ENCODE data around the gene KATNAL1. TPM values are rescaled to one million over a fixed set of nuclear protein-coding genes. Genes with fewer than 3 reads are reported as not detected.

Gene KATNAL1
- polyA plus RNA-seq, 3 donors: 0.49 to 1.2 (median 1.0) TPM

DNA sequence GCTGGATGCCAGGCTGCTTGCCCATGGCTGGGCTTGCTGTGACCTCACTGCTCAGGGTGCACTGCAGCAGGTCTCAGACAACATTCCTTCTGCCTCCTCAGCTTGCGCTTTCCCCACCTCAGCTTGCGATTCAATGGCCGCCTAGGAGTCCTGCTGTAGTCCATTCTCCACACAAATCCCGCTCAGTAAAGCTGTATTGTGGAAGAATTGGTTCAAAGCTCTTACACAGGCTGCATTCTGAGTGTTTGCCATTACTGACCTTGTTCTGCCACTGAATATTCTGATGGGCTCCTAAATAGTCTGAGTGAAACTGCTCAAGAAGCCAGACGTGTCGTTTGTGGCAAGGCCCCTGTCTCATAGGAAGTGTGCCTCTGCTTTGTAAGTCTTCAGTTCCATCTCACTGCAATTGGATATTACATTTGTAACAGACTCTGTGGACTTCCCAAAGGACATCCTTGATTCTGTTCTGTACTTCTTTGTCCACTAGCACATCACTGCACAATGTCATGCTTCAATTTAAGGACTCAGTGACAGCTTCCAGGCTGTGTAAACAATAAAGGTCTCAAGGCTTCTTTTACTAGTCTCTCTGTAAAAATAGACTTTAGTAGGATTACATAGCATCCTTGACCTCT lies 49.8 kb downstream of the KATNAL1 start:
- intact Hi-C loops (cut with micrococcal nuclease): no loop called here
- DNase-seq: no peak
- no peaks in the 10 kb centered on the region for H3K27me3 Mint-ChIP-seq (ENCODE audit: low read depth in 3 of 3)
- Histone ChIP-seq H3K4me1 (ENCODE audit: control insufficient read depth in 1 of 2, insufficient read depth in 2 of 2, low read length in 2 of 2) (no peaks in the 10 kb centered on the region), H3K79me2 (ENCODE audit: insufficient read depth, low read length) (no peaks in the 10 kb centered on the region), H3K27me3 (ENCODE audit: control insufficient read depth in 2 of 2, insufficient read depth in 2 of 2, low read length in 2 of 2) (no peaks in the 10 kb centered on the region), H2AFZ (ENCODE audit: insufficient read depth, low read depth, low read length, poor library complexity, severe bottlenecking) (no peak overlapping the region), H3K36me3 (replicated peaks in 1 of 2; ENCODE audit: control insufficient read depth in 1 of 2, insufficient read depth in 2 of 2, low read length in 2 of 2) (no peaks in the 10 kb centered on the region), H3K27ac (ENCODE audit: low read depth in 1 of 2, low read length in 2 of 2) (no peak overlapping the region), H3K9me3 (replicated peaks in 1 of 2; ENCODE audit: control insufficient read depth in 1 of 2, insufficient read depth in 1 of 2, low read length in 2 of 2) (no peaks in the 10 kb centered on the region), H3K9ac (ENCODE audit: insufficient read depth, low read length, poor library complexity, severe bottlenecking) (no peak overlapping the region), H4K20me1 (ENCODE audit: insufficient read depth, low read length) (no peaks in the 10 kb centered on the region), H3K4me2 (replicated peaks; ENCODE audit: extremely low read depth, low read length, poor library complexity, severe bottlenecking) (no peak overlapping the region), H3K4me3 (replicated peaks in 1 of 3; ENCODE audit: low read depth in 2 of 3, low read length in 3 of 3) (no peak overlapping the region)
- peak overlapping the region in 2 of 7 donors; percentile 2 to 61 for H3K27ac Mint-ChIP-seq
- H3K36me3 Mint-ChIP-seq: peaks cover 5 to 8% of the 10 kb centered on the region in 2 donors
- H3K4me3 Mint-ChIP-seq: no peak overlapping the region
- TF ChIP-seq, protein P1, sequence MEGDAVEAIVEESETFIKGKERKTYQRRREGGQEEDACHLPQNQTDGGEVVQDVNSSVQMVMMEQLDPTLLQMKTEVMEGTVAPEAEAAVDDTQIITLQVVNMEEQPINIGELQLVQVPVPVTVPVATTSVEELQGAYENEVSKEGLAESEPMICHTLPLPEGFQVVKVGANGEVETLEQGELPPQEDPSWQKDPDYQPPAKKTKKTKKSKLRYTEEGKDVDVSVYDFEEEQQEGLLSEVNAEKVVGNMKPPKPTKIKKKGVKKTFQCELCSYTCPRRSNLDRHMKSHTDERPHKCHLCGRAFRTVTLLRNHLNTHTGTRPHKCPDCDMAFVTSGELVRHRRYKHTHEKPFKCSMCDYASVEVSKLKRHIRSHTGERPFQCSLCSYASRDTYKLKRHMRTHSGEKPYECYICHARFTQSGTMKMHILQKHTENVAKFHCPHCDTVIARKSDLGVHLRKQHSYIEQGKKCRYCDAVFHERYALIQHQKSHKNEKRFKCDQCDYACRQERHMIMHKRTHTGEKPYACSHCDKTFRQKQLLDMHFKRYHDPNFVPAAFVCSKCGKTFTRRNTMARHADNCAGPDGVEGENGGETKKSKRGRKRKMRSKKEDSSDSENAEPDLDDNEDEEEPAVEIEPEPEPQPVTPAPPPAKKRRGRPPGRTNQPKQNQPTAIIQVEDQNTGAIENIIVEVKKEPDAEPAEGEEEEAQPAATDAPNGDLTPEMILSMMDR (IDR thresholded peaks at IDR 0.05): no peak
- peaks cover 0 to 4% (median 2%) of the 10 kb centered on the region in 7 donors for H3K9me3 Mint-ChIP-seq
- 48% methylated on average over 2 of the region's 6 CpGs for WGBS (ENCODE audit: insufficient coverage)
- H3K4me1 Mint-ChIP-seq: no peaks in the 10 kb centered on the region

DNA sequence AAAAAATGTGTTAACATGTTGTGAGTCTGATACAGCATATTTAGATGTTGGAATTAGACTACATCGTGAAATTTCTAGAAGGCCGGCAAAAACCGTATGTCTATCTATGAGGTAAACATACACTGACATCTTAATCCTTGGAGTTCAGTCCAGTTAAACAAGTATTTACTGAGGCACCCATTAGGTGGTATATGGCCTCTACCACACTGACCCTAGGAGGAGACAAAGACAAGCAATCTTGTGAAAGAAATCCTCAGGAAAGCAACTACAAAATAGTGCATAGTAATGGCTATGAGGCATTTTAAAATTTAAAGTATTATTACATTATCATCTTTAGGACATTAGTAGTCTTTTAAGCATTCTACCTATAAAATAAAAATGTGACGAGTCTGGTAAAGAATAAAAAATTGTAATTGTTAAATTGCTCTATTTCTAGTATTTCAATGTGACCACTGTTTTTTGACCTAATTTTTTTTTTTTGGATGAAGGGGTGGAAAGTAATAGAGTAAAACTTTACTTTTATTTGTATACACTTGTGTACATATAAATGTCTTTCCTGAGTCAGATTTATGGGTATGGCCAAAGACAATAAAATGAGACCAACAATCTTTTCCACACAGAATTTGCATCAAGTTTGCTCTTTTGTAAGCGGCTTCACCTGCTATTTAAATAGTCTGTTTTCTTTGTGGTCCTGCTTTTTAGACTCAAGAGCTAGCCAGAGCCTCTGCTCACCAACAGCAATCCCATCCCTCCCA lies 50.5 kb downstream of the KATNAL1 start:
- no peaks in the 10 kb centered on the region for H3K4me1 ChIP-seq (ENCODE audit: control insufficient read depth in 1 of 2, insufficient read depth in 2 of 2, low read length in 2 of 2)
- H3K27me3 ChIP-seq (ENCODE audit: control insufficient read depth in 2 of 2, insufficient read depth in 2 of 2, low read length in 2 of 2): no peaks in the 10 kb centered on the region
- DNase-seq: no peak
- Mint-ChIP-seq H3K4me1 (no peaks in the 10 kb centered on the region), H3K36me3 (peaks cover 5 to 8% of the 10 kb centered on the region in 2 donors), H3K27ac (peak overlapping the region in 1 of 7 donors; percentile 2), H3K4me3 (no peak overlapping the region), H3K27me3 (ENCODE audit: low read depth in 3 of 3) (no peaks in the 10 kb centered on the region), H3K9me3 (peaks cover 0 to 3% (median 0%) of the 10 kb centered on the region in 7 donors)
- H3K79me2 ChIP-seq (ENCODE audit: insufficient read depth, low read length): no peaks in the 10 kb centered on the region
- no peak overlapping the region for H3K9ac ChIP-seq (ENCODE audit: insufficient read depth, low read length, poor library complexity, severe bottlenecking)
- H4K20me1 ChIP-seq (ENCODE audit: insufficient read depth, low read length): no peaks in the 10 kb centered on the region
- TF ChIP-seq, protein P1 (IDR thresholded peaks at IDR 0.05): no peak
- H3K4me3 ChIP-seq (replicated peaks in 1 of 3; ENCODE audit: low read depth in 2 of 3, low read length in 3 of 3): no peak overlapping the region
- H3K9me3 ChIP-seq (replicated peaks in 1 of 2; ENCODE audit: control insufficient read depth in 1 of 2, insufficient read depth in 1 of 2, low read length in 2 of 2): no peaks in the 10 kb centered on the region
- intact Hi-C loops (cut with micrococcal nuclease): no loop called here
- 80% methylated on average over 1 of the region's 5 CpGs for WGBS (ENCODE audit: insufficient coverage)
- H3K4me2 ChIP-seq (replicated peaks; ENCODE audit: extremely low read depth, low read length, poor library complexity, severe bottlenecking): no peak overlapping the region
- H3K36me3 ChIP-seq (replicated peaks in 1 of 2; ENCODE audit: control insufficient read depth in 1 of 2, insufficient read depth in 2 of 2, low read length in 2 of 2): no peaks in the 10 kb centered on the region
- no peak overlapping the region for H2AFZ ChIP-seq (ENCODE audit: insufficient read depth, low read depth, low read length, poor library complexity, severe bottlenecking)
- H3K27ac ChIP-seq (ENCODE audit: low read depth in 1 of 2, low read length in 2 of 2): no peak overlapping the region

All from CD14-positive monocyte (primary cell).